ENCODE measurements around the gene IL4.

Gene IL4

DNA sequence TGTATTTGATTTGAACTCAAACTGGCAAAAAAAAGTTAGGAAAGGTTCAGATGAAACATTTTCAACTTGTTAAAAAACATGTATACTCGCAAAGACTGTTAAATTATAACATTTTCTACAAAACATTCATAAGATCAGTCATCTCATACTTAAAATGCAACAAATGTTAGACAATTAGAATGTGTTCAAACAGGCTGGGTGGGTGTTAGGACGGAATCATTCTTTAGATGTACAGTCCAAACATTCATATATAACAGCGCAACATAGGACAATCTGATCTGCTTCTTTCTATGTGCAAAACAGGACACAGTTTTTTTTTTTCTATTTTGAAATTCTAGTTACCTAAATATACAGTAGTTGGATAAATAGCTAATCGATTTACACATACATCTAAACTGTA lies 22.2 kb downstream of the IL4 start:
- no peak for DNase-seq (ENCODE audit: low read depth)

DNA sequence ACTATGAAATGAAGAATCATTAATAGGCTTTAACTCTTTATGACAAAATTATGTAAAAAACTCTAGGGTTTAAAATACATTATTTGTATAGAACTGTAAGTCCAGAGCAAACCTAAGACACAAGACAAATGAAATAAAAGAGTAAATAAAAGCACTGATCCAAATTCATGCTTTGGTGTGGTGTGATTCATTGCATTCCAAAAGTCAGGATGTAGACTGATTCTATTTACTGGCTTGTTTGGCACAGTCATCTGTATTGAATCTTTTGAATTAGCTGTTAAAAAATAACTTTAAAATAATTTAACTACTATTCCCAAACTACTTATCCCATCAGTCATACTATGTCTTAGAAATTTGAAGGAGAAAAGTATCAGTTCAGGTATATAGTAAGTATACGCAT lies 31.1 kb downstream of the IL4 start:
- no peak for DNase-seq (ENCODE audit: low read depth)

DNA sequence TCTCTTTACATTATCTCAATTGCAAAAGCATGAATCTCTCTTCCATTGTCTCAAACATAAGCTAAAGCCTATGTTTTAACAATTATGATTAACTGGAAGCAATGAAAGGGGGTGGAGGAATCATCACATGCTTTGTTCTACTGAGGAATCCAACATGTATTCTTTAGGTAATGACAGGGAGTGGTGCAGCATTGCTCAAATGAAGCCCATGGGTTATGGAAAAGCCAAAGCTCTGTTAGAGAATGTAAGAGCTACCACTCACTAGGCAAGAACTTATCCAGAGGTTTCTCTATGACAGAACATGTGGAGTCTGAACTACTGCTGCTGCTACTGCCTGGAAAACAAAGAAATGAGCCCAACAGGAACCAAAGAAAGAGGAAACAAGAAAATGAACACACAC lies 34.9 kb downstream of the IL4 start:
- no peak for DNase-seq (ENCODE audit: low read depth)

DNA sequence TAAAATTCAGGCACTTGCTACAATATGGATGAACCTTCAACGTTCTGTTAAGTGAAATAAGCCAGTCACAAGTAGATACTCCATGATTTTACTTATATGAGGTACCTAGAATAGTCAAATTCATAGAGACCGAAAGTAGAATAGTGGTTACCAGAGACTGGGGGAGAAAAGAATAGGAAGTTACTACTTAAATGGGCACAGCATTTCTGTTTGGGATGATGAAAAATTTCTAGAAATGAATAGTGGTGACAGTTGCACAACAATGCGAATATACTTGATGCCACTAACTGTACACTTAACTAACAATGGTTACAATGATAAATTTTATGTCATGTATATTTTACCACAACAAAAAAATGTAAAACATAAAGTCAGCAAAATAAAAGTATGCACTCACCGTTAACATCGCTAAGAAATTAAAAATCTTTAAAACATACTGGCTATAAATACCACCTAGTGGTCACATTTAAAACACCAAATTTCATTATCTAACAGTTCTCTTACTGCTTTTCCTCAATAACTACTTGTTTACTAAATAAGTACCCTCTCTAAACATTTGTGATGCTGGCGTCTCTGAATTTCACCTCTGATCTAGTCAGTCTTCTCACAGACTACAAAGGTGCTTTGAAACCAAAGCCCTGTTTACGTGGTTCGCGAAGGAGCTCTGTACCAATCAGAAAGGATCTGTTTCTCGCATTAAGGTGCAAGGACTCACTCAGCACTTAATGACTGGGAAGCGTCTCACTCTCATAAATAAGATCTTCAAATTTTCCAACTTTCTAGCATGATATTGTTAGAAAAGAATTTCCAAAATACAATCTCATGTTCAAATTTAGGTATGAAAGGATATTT lies 40.9 kb downstream of the IL4 start:
- no peak for DNase-seq (ENCODE audit: low read depth)

DNA sequence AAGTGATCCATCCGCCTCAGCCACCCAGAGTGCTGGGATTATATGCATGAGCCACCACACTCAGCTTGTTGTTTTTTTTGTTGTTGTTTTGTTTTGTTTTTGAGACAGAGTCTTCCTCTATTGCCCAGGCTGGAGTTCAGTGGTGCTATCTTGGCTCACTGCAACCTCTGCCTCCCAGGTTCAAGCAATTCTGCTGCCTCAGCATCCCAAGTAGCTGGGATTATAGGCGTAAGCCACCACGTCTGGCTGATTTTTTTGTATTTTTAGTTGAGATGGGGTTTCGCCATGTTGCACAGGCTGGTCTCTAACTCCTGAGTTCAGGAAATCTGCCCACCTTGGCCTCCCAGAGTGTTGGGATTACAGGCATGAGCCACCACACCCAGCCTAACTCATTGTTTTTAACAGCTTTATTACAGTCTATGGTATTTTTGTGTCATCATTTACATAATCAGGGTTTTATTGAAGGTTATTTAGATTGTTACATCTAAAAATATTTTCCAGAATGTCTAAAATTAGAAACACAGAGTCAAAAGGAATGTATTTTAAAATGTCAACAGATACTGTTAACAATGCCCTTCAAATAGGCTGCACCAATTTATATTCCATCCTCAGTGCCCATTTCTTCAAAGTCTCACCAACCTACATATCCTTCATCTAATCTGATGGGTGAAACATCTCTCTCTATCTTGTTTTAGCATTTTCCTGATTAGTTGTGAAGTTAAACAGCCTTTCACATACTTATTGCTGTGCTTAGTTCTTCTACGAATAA lies 44.9 kb downstream of the IL4 start:
- DNase-seq (ENCODE audit: low read depth): no peak

DNA sequence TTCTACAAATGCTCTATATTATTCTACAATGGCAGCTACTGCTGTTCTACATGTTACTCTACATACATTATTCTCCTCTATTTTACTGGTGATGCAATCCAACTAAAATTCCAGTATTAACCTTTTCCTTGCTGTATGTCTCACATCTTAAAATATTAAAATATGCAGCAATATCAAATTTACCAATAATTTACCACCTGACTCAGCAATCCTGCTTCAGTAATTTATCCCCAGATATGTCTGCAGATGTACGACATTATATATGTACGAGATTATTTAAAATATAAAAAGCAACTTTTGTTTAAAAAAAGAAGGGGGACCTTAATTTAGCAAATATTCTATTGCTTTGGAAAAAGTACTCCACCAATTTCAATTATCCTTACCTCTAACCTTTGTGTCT lies 52.0 kb downstream of the IL4 start:
- no peak for DNase-seq (ENCODE audit: low read depth)

DNA sequence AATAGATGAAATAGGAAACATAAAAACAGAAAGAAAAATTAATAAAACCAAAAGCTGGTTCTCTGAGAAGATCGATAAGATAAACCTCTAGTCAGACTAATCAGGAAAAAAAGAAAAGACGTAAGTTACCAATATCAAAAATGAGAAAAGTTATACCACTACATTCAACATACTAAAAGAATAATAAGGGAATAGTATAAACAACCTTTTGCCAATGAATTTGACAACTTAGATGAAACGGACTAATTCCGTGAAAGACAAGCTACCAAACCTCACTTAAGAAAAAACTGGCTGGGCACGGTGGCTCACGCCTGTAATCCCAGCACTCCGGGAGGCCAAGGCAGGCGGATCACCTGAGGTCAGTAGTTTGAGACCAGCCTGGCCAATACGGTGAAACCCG lies 56.1 kb downstream of the IL4 start:
- no peak for DNase-seq (ENCODE audit: low read depth)
